Measurements from ENCODE around the gene MPV17.

GRCh38 chr2:27316655-27317412 is 6.1 kb downstream of the MPV17 start:
- TF ChIP-seq CTCF (IDR thresholded peaks at IDR 0.05) (no peak), SMC3 (IDR thresholded peaks at IDR 0.05) (no peak), ZNF302 (CRISPR knock-in tag; IDR thresholded peaks at IDR 0.05) (no peak), POLR2A (IDR thresholded peaks at IDR 0.05; ENCODE audit: low read length) (no peak), PBX3 (IDR thresholded peaks at IDR 0.05) (no peak), BHLHE40 (IDR thresholded peaks at IDR 0.05; ENCODE audit: low read depth, low read length) (no peak), KDM1A (IDR thresholded peaks at IDR 0.05; ENCODE audit: low read depth) (no peak), USF2 (IDR thresholded peaks at IDR 0.05) (no peak), TP53 (CRISPR knock-in tag; IDR thresholded peaks at IDR 0.05) (no peak), CHD4 (IDR thresholded peaks at IDR 0.05; ENCODE audit: borderline replicate concordance) (no peak), CEBPB (IDR thresholded peaks at IDR 0.05) (no peak), NFE2L2 (conservative IDR thresholded peaks at IDR 0.05; ENCODE audit: low read length) (no peak), MAX (IDR thresholded peaks at IDR 0.05) (no peak), REST (IDR thresholded peaks at IDR 0.05) (no peak)
